ENCODE data around the gene TRPV6.

DNA sequence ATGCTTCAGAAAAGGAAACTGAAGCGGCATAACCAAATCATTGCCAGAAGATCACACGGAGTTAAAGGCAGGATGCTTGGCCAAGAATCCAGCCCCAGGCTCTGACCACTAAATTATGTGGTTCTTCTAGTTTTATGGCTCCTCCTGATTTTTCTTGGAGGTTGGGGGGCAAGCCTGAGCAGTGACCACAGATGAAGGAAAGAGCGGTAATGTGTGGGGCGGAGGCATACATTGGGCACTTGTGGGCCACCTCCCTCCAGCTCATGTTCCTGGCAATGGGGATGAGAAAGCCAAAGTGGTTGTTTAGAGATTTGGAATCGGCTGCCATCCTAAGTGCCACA, 3.2 kb downstream of the TRPV6 start:
- TF ChIP-seq, protein P1, sequence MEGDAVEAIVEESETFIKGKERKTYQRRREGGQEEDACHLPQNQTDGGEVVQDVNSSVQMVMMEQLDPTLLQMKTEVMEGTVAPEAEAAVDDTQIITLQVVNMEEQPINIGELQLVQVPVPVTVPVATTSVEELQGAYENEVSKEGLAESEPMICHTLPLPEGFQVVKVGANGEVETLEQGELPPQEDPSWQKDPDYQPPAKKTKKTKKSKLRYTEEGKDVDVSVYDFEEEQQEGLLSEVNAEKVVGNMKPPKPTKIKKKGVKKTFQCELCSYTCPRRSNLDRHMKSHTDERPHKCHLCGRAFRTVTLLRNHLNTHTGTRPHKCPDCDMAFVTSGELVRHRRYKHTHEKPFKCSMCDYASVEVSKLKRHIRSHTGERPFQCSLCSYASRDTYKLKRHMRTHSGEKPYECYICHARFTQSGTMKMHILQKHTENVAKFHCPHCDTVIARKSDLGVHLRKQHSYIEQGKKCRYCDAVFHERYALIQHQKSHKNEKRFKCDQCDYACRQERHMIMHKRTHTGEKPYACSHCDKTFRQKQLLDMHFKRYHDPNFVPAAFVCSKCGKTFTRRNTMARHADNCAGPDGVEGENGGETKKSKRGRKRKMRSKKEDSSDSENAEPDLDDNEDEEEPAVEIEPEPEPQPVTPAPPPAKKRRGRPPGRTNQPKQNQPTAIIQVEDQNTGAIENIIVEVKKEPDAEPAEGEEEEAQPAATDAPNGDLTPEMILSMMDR (IDR thresholded peaks at IDR 0.05 in 8 of 11, conservative IDR thresholded peaks at IDR 0.05 in 3 of 11), result no peak
- TF ChIP-seq POLR2A (IDR thresholded peaks at IDR 0.05) (no peak), POLR2AphosphoS5 (IDR thresholded peaks at IDR 0.05) (no peak)
